ENCODE data around the gene BAD.

The BAD gene

GRCh38 chr11:64241491-64242374 lies 42.7 kb downstream of the BAD start:
- DNase-seq = peak in 1 of 2 experiments; percentile 96

- DNase-seq = peak in 1 of 2 experiments; percentile 93
These were observed 43.3 kb downstream of the BAD start for GRCh38 chr11:64241241-64241490.

- DNase-seq = peak; percentile 85 to 87
These were observed 43.8 kb downstream of the BAD start, which contains the start of gene FKBP2 for GRCh38 chr11:64240435-64241240. Gene FKBP2, plus strand, starts transcription at chr11:64241095. Its CDS starts 1,293 bp downstream, at chr11:64242388.

GRCh38 chr11:64239662-64240434 lies 44.6 kb downstream of the BAD start:
- peak; percentile 68 to 71 for DNase-seq

GRCh38 chr11:64238999-64239398 lies 45.5 kb downstream of the BAD start:
- DNase-seq = peak; percentile 37 to 52

- DNase-seq = no peak
These were observed 46.4 kb downstream of the BAD start for GRCh38 chr11:64238076-64238475.

GRCh38 chr11:64237484-64237951 lies 46.9 kb downstream of the BAD start:
- no peak for DNase-seq

- DNase-seq = no peak
These were observed 48.9 kb downstream of the BAD start for GRCh38 chr11:64235437-64236161.

GRCh38 chr11:64234647-64235379 lies 49.7 kb downstream of the BAD start:
- no peak for DNase-seq

GRCh38 chr11:64233913-64234586 lies 50.4 kb downstream of the BAD start, which contains the start of gene VEGFB:
Gene VEGFB, plus strand, starts transcription at chr11:64234584. Its CDS starts 250 bp downstream, at chr11:64234834.
- no peak for DNase-seq

GRCh38 chr11:64232967-64233315 lies 51.5 kb downstream of the BAD start:
- no peak for DNase-seq

- DNase-seq = no peak
These were observed 52.1 kb downstream of the BAD start for GRCh38 chr11:64232182-64232966.

- no peak for DNase-seq
These were observed 52.9 kb downstream of the BAD start for GRCh38 chr11:64231546-64231945.

- peak; percentile 20 to 30 for DNase-seq
These were observed 53.5 kb downstream of the BAD start for GRCh38 chr11:64230985-64231365.

GRCh38 chr11:64230171-64230984 lies 54.1 kb downstream of the BAD start, which contains the start of gene DNAJC4:
Gene DNAJC4, plus strand, starts transcription at chr11:64230548. Its CDS starts 307 bp downstream, at chr11:64230855.
- peak; percentile 76 to 78 for DNase-seq

- no peak for DNase-seq
These were observed 54.7 kb downstream of the BAD start for GRCh38 chr11:64229744-64230170.

GRCh38 chr11:64229090-64229743 lies 55.2 kb downstream of the BAD start:
- DNase-seq = no peak

- no peak for DNase-seq
These were observed 57.0 kb downstream of the BAD start for GRCh38 chr11:64227405-64227956.
